ENCODE results near the gene RSL1D1. TPM values are rescaled to one million over a fixed set of nuclear protein-coding genes. Genes with fewer than 3 reads are reported as not detected.

RSL1D1 gene
- total and polyA plus RNA-seq, 2 donors (not counting 1 experiment from before 2014, with no cell fraction given), result 40.5 to 158 TPM

GRCh38 chr16:11843861-11844260 lies 7.5 kb downstream of the RSL1D1 start:
- Histone ChIP-seq H3K27me3 (ENCODE audit: control insufficient read depth, insufficient read depth, low read length) (no peaks in the 10 kb centered on the region), H3K27ac (ENCODE audit: insufficient read depth, low read length) (no peak overlapping the region), H3K9ac (ENCODE audit: insufficient read depth, low read length) (no peak overlapping the region), H3K4me1 (ENCODE audit: control insufficient read depth, extremely low read depth, insufficient read depth, low read length) (no peaks in the 10 kb centered on the region), H3K4me3 (replicated peaks in 1 of 4; ENCODE audit: control extremely low read depth in 1 of 4, insufficient read depth in 1 of 4, low read depth in 3 of 4, low read length in 4 of 4) (no peak overlapping the region), H3K9me3 (ENCODE audit: control insufficient read depth, insufficient read depth, low read depth, low read length) (no peaks in the 10 kb centered on the region), H3K79me2 (ENCODE audit: control insufficient read depth, insufficient read depth, low read length) (peaks cover 28% of the 10 kb centered on the region), H4K20me1 (ENCODE audit: control insufficient read depth, extremely low read depth, insufficient read depth, low read length) (no peaks in the 10 kb centered on the region), H3K36me3 (ENCODE audit: control insufficient read depth, insufficient read depth, low read length) (peaks cover 33% of the 10 kb centered on the region), H3K4me2 (ENCODE audit: extremely low read depth, insufficient read depth, low read length) (no peak overlapping the region), H2AFZ (ENCODE audit: low read length) (no peak overlapping the region)
- no peak for DNase-seq (ENCODE audit: low read depth in 2 of 2)
- TF ChIP-seq EZH2 (IDR thresholded peaks at IDR 0.05; ENCODE audit: low read length, missing control alignments) (no peak), CTCF (conservative IDR thresholded peaks at IDR 0.05 in 1 of 2, IDR thresholded peaks at IDR 0.05 in 1 of 2; ENCODE audit: low read depth in 1 of 2, low read length in 2 of 2) (no peak)

DNA sequence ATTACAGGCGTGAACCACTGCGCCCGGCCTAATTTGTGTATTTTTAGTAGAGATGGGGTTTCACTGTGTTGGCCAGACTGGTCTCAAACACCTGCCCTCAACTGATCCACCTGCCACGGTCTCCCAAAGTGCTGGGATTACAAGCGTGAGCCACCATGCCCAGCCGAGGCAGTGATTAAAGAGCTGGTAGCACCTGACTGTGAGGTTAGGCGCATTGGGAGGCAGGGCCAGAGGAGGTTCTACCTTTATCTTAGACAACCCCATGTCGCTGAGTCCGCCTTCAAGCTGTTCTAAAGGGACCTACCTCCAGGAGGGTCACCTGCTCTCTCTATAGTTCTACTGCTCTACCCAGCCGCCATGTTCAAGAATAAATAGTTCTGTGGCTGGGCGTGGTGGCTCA lies 8.1 kb downstream of the RSL1D1 start:
- H3K4me3 ChIP-seq (replicated peaks in 1 of 4; ENCODE audit: control extremely low read depth in 1 of 4, insufficient read depth in 1 of 4, low read depth in 3 of 4, low read length in 4 of 4), result no peak overlapping the region
- peaks cover 21% of the 10 kb centered on the region for H3K79me2 ChIP-seq (ENCODE audit: control insufficient read depth, insufficient read depth, low read length)
- H3K27ac ChIP-seq (ENCODE audit: insufficient read depth, low read length), result no peak overlapping the region

DNA sequence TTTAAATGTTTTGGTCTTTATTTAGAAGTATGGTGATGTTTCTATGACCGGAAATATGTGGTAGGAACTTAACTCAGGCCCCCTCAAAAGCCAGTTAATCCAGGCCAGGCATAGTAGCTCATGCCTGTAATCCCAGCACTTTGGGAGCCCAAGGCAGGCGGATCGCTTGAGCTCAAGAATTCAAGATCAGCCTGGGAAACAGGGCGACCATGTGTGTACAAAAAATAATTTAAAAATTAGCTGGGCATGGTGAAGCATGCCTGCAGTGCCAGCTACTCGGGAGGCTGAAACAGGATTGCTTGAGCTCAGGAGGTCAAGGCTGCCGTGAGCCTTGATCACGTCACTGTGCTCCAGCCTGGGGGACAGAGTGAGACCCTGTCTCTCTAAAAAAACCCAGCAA lies 10.3 kb downstream of the RSL1D1 start:
- no peak for DNase-seq (ENCODE audit: low read depth in 2 of 2)
- H3K36me3 ChIP-seq (ENCODE audit: control insufficient read depth, insufficient read depth, low read length), result peaks cover 37% of the 10 kb centered on the region
- H3K79me2 ChIP-seq (ENCODE audit: control insufficient read depth, insufficient read depth, low read length), result peaks cover 13% of the 10 kb centered on the region
- no peak overlapping the region for H3K4me2 ChIP-seq (ENCODE audit: extremely low read depth, insufficient read depth, low read length)
- H3K27me3 ChIP-seq (ENCODE audit: control insufficient read depth, insufficient read depth, low read length), result no peaks in the 10 kb centered on the region
- no peaks in the 10 kb centered on the region for H4K20me1 ChIP-seq (ENCODE audit: control insufficient read depth, extremely low read depth, insufficient read depth, low read length)
- no peak overlapping the region for H3K27ac ChIP-seq (ENCODE audit: insufficient read depth, low read length)
- peaks cover 9% of the 10 kb centered on the region for H3K4me1 ChIP-seq (ENCODE audit: control insufficient read depth, extremely low read depth, insufficient read depth, low read length)
- H3K4me3 ChIP-seq (replicated peaks in 1 of 4; ENCODE audit: control extremely low read depth in 1 of 4, insufficient read depth in 1 of 4, low read depth in 3 of 4, low read length in 4 of 4), result no peak overlapping the region
- H3K9me3 ChIP-seq (ENCODE audit: control insufficient read depth, insufficient read depth, low read depth, low read length), result no peaks in the 10 kb centered on the region
- TF ChIP-seq CTCF (conservative IDR thresholded peaks at IDR 0.05 in 1 of 2, IDR thresholded peaks at IDR 0.05 in 1 of 2; ENCODE audit: low read depth in 1 of 2, low read length in 2 of 2) (no peak), EZH2 (IDR thresholded peaks at IDR 0.05; ENCODE audit: low read length, missing control alignments) (no peak)
- H3K9ac ChIP-seq (ENCODE audit: insufficient read depth, low read length), result no peak overlapping the region
- H2AFZ ChIP-seq (ENCODE audit: low read length), result no peak overlapping the region

More for the DNA sequence above, 8.1 kb downstream of the RSL1D1 start:
- Histone ChIP-seq H3K4me2 (ENCODE audit: extremely low read depth, insufficient read depth, low read length) (no peak overlapping the region), H3K27me3 (ENCODE audit: control insufficient read depth, insufficient read depth, low read length) (no peaks in the 10 kb centered on the region), H2AFZ (ENCODE audit: low read length) (no peak overlapping the region), H3K4me1 (ENCODE audit: control insufficient read depth, extremely low read depth, insufficient read depth, low read length) (no peaks in the 10 kb centered on the region), H3K36me3 (ENCODE audit: control insufficient read depth, insufficient read depth, low read length) (peaks cover 34% of the 10 kb centered on the region), H3K9ac (ENCODE audit: insufficient read depth, low read length) (no peak overlapping the region), H3K9me3 (ENCODE audit: control insufficient read depth, insufficient read depth, low read depth, low read length) (no peaks in the 10 kb centered on the region), H4K20me1 (ENCODE audit: control insufficient read depth, extremely low read depth, insufficient read depth, low read length) (no peaks in the 10 kb centered on the region)
- no peak for DNase-seq (ENCODE audit: low read depth in 2 of 2)
- TF ChIP-seq EZH2 (IDR thresholded peaks at IDR 0.05; ENCODE audit: low read length, missing control alignments), result no peak
- TF ChIP-seq CTCF (conservative IDR thresholded peaks at IDR 0.05 in 1 of 2, IDR thresholded peaks at IDR 0.05 in 1 of 2; ENCODE audit: low read depth in 1 of 2, low read length in 2 of 2), result no peak
